ENCODE measurements around the gene LCN2.
A peak's percentile ranks its signal among the peaks of the same experiment; 100 is the strongest.

Gene LCN2

DNA sequence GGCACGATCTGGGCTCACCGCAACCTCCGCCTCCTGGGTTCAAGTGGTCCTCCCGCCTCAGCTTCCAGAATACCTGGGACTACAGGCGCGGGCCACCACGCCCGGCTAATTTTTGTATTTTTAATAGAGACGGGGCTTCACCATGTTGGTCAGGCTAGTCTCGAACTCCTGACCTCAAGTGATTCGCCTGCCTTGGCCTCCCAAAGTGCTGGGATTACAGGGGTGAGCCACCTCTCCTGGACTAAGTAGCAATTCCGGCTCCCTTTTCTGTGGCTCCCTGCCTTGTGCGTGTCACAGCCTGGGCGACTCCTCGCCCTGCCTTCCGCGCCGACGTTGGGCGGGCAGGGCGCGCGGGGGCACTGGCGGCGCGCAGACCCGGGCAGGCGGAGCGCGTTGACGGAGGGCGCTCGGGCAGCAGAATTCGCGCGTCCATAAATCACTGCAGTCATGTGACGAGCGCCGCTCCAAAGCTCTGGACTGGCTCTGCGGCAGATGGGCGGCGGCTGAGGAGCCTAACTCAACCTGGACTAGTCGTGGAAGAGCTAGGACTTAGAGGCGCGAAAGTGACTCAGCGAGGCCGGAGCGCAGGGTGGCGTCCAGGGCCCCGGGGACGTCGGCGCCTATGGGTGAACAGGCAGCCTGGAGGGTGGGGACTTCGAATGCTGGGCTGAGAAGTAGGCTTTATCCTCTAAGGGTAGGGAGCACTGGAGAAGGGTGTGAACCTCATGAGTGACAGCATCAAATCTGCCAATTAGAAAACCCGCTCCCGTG lies 43.5 kb downstream of the LCN2 start:
- DNase-seq (ENCODE audit: low spot score) = peak; percentile 88

GRCh38 chr9:128193469-128194096 lies 44.3 kb downstream of the LCN2 start:
- DNase-seq (ENCODE audit: low spot score) = no peak

GRCh38 chr9:128201441-128202369 lies 52.5 kb downstream of the LCN2 start:
- DNase-seq (ENCODE audit: low spot score) = no peak

- no peak for DNase-seq (ENCODE audit: low spot score)
Measured at GRCh38 chr9:128202648-128203023, 53.4 kb downstream of the LCN2 start.
